GM12875 (cell line): ENCODE measurements around the gene PCCA.

Experiments used
- H3K4me3 ChIP-seq: one replicate; pipeline ENCODE4 v1.5.1; 2011; ENCODE audit warnings: low read depth, low read length, control low read depth
- TF ChIP-seq, protein P1 (sequence below): IDR thresholded peaks from 2 replicates; pipeline ENCODE4 v1.5.1; 2011; ENCODE audit warnings: low read depth, mild to moderate bottlenecking, control low read depth, inconsistent platforms, low read length, moderate library complexity, borderline replicate concordance; ENCODE audit not compliant: insufficient read depth

The PCCA gene

DNA sequence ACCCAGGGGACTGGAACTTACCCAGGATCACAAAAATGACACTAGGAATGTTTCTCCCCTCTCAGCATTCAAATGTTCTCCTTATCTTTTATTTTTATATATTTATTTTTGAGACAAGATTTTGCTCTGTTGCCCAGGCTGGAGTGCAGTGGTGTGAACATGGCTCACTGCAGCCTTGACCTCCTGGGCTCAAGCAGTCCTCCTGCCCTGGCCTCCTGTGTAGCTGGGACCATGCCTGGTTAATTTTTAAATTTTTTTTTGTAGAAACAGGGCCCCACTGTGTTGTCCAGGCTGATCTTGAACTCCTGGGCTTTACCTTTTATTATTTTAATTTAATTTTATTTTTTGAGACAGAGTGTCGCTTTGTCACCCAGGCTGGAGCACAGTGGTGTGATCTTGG, 108.2 kb downstream of the PCCA start:
- TF ChIP-seq, protein P1, sequence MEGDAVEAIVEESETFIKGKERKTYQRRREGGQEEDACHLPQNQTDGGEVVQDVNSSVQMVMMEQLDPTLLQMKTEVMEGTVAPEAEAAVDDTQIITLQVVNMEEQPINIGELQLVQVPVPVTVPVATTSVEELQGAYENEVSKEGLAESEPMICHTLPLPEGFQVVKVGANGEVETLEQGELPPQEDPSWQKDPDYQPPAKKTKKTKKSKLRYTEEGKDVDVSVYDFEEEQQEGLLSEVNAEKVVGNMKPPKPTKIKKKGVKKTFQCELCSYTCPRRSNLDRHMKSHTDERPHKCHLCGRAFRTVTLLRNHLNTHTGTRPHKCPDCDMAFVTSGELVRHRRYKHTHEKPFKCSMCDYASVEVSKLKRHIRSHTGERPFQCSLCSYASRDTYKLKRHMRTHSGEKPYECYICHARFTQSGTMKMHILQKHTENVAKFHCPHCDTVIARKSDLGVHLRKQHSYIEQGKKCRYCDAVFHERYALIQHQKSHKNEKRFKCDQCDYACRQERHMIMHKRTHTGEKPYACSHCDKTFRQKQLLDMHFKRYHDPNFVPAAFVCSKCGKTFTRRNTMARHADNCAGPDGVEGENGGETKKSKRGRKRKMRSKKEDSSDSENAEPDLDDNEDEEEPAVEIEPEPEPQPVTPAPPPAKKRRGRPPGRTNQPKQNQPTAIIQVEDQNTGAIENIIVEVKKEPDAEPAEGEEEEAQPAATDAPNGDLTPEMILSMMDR: no peak
- H3K4me3 ChIP-seq: no peak overlapping the region

DNA sequence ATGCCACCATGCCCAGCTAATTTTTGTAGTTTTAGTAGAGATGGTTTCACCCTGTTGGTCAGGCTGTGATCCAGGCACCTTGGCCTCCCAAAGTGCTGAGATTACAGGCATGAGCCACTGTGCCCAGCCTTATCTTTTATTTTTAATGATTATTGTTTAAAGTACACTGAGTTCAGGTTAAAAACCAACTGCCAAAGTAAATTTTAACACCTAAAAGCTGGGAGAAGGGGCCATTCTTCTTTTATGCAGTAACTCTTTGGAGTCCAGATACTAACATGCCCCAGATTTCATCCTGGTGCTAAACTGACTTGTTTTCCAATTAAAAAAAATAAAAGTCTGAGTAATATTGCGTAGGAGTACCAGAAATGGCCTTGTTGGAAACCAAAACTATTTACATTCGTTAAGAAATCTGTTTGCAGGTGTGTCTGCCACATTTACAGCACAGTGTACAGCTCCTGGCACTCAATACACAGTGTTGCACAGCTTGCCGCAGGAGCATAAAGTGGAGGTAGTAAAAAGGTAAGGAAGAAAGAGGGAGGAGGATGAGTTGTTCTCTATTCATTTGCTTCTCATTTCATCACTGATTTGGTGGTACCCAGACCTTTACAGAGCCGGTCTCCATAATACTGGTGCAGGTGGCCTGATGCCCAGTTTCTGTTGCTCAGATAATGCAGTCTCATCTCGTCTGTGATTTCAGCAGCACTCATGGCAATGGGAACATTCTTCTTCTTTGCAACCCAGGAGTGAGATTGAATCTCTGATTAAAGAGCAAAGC, 108.9 kb downstream of the PCCA start:
- no peak overlapping the region for H3K4me3 ChIP-seq
- TF ChIP-seq, protein P1: no peak

DNA sequence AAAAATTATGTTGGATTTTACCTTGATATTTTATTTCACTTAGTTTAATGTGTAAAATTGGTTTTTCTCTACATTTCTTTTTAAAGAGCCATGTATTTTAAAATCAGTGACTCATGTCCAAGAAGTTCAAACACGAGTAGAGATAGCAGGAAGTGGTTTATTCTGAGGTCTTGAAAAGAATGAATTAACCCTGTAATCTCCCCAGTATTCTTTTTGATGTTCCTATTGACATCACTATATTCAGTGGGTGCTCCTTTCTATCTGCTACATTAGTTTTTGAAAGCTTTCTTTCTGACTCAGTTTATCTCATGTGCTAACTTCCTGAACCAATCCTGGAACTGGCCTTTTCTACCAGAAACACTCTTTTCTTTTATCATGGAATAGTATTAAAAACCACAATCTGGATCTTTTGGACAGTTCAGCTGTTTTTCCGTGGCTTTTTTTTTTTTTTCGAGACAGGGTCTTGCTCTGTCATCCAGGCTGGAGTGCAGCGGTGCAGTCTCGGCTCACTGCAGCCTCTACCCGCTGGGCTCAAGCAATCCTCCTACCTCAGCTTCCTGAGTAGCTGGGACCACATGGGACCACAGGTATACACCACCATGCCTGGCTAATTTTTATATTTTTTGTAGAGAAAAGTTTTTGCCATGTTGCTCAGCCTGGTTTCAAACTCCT, 114.9 kb downstream of the PCCA start:
- TF ChIP-seq, protein P1: no peak
- H3K4me3 ChIP-seq: no peak overlapping the region

DNA sequence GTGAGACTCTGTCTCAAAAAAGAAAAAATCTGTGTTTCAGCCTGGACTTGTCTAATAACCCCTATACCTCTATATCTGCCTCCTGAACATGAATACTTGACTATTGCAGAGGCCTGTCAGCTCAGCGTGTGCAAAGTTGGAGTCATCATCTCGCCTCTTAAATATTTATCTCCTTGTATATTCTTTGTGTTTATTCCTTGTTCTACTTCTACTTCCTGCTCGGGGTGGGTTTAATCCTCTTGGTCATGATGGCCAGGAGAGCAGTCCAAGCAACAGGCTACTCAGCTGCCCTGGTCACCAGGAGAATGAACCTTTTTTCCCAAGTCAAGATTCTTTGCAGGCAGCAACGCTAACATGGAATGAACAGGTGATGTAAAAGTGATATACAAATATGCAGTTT, 119.1 kb downstream of the PCCA start:
- H3K4me3 ChIP-seq: no peak overlapping the region
- TF ChIP-seq, protein P1: no peak

DNA sequence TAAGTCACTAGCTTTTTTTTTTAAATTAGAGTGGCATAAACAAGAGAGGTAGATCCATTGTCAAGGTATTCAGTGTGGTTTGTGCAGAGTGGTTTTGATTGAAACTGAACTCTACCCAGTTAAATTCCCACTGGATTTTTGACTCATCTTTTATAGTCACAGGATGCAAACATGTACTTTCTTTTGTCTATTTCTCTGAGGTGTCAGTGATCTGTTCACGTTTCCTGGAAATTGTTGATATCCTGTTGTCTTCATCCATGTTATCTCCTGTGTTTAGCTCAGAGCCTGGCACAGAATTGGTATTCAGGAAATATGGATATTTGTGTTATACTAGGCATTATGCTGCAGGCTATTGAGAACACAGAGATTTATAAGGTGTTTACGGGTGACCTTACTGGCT, 119.7 kb downstream of the PCCA start:
- no peak overlapping the region for H3K4me3 ChIP-seq
- TF ChIP-seq, protein P1: no peak

DNA sequence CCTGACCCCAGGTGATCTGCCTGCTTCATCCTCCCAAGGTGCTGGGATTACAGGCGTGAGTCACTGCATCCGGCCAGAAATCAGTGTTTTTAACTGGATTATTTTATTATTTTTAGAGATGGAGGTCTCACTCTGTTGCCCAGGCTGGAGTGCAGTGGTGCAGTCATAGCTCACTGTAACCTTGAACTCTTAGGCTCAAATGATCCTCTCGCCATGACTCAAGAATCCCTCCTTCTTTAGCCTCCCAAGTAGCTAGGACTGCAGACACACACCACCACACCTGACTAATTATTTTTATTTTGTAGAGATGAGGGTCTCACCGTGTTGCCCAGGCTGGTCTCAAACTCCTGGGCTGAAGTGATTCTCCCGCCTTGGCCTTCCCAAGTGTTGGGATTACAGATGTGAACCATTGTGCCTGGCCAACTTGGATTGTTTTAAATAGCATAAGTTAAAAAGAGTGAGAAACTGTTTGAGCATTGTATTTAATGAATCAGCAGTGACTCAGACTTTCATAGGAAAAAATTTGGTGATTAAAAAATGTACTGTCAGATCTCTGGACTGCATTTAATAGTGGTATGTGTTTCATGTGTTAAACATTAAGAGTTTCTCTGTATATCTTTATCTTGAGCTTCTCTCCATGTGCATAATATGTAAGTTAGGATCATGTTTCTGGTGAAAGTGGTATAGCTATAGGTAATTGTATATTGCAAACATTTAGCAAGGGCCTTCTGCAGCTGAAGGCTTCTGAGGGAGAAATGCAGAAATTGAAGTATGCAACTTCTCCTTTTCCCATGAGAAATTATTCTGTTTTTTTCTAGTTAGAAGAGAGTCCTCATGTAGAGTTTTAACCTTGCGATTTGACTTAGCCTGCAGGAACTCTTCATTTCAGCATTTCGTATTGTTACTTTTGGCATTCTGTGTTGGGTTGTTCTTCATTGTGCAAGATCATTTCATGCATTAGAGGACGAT, 121.2 kb downstream of the PCCA start:
- H3K4me3 ChIP-seq: no peak overlapping the region
- TF ChIP-seq, protein P1: no peak
